GM10266 (cell line): ENCODE data around the gene EMC9.

Source experiments
- DNase-seq: peaks from one replicate; pipeline ENCODE4 v3.0.0; 2012; ENCODE audit errors: extremely low spot score
- CTCF ChIP-seq: IDR thresholded peaks from 2 replicates; pipeline ENCODE4 v1.5.1; 2012; ENCODE audit warnings: mild to moderate bottlenecking, low read depth; ENCODE audit not compliant: control insufficient read depth, insufficient read depth; ENCODE audit errors: missing control alignments

EMC9 gene

GRCh38 chr14:24102357-24103048 lies 38.9 kb downstream of the EMC9 start:
- no peak for TF ChIP-seq CTCF

GRCh38 chr14:24100982-24101494 lies 40.4 kb downstream of the EMC9 start:
- no peak for TF ChIP-seq CTCF
- DNase-seq = no peak

More at GRCh38 chr14:24102357-24103048, 38.9 kb downstream of the EMC9 start:
- no peak for DNase-seq

DNA sequence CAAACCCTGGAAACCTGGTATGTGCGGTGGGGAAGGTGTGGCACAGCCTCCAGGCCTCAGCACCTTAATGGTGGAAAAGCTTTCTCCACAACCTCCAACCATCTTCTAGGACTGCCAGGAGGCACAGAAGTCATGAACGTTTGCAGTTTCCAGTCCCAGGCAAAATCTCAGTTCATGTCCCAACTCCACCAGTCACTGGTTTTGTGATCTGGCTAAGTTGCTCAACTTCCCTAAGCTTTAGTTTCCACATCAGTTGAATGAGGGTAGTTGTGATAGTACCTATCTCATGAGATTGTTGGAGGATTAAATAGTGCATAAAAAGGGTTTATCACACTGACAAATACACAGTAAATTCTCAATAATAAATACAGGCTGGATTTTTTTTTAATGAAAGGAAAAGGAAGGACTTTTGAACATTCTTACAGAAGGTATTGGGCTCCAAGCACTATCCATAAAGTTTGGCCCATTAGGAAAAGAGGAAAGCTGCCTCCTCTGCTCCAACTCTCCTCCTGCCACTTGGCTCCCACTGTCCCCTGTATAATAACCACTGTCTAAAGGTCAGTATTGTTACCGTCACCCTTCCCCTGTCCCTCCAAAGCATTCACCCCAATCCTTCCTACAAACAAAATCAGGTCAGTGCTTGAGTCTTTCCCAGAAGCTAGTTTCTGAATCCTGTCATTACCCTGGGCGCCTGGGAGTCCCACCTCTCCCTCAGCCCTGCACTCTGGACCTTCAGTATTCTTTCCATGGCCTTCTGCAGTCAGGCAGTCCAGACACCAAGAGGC lies 41.0 kb downstream of the EMC9 start:
- DNase-seq = no peak
- TF ChIP-seq CTCF = no peak

GRCh38 chr14:24098927-24099813 lies 42.2 kb downstream of the EMC9 start:
- DNase-seq = no peak
- no peak for TF ChIP-seq CTCF

GRCh38 chr14:24098229-24098926 lies 43.0 kb downstream of the EMC9 start:
- no peak for TF ChIP-seq CTCF
- no peak for DNase-seq

DNA sequence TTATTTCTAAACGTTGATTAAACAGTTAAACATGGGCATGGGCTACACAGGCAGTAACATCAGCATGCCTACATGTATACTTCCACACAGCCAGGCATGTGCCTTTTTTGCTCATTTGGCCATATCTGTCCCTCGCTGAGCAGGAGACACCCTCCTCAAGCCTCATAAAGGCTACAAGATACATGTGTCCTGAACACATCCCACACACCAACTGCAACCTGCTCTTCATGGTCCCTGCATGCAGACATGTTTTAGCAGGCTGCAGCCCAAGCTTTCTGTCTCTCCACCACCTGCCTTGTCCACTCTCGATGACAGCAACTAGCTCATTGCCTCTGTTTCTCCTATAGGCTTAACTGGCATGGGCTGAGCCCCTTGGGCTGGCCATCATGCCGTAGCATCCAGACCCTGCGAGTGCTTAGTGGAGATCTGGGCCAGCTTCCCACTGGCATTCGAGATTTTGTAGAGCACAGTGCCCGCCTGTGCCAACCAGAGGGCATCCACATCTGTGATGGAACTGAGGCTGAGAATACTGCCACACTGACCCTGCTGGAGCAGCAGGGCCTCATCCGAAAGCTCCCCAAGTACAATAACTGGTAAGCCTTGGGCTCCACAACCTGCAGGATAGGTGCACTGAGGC lies 44.7 kb downstream of the EMC9 start:
- no peak for TF ChIP-seq CTCF
- no peak for DNase-seq
